Measurements from ENCODE around the gene FBXW8. TPM values are rescaled to one million over a fixed set of nuclear protein-coding genes. Genes with fewer than 3 reads are reported as not detected.

The FBXW8 gene
- total RNA-seq, 1 donor from 2014 or later, result 16.4 TPM

GRCh38 chr12:117044311-117044710, 133.6 kb downstream of the FBXW8 start:
- Histone ChIP-seq H3K4me3 (no peak overlapping the region), H3K36me3 (no peaks in the 10 kb centered on the region), H3K4me1 (peaks cover 9% of the 10 kb centered on the region), H3K27ac (no peak overlapping the region), H3K27me3 (ENCODE audit: low read depth) (no peaks in the 10 kb centered on the region), H3K9me3 (no peaks in the 10 kb centered on the region)
- no peak for TF ChIP-seq CTCF (IDR thresholded peaks at IDR 0.05)
- ATAC-seq, result no peak
- no peak for DNase-seq
- intact Hi-C loops (cut with DNase I), result no loop called here

GRCh38 chr12:117044790-117045159, 134.0 kb downstream of the FBXW8 start:
- no peak for TF ChIP-seq CTCF (IDR thresholded peaks at IDR 0.05)
- intact Hi-C loops (cut with DNase I), result no loop called here
- DNase-seq (no peak), ATAC-seq (no peak)
- H3K4me1 ChIP-seq, result peaks cover 9% of the 10 kb centered on the region
- H3K27ac ChIP-seq, result no peak overlapping the region
- no peaks in the 10 kb centered on the region for H3K9me3 ChIP-seq
- H3K36me3 ChIP-seq, result no peaks in the 10 kb centered on the region
- H3K4me3 ChIP-seq, result no peak overlapping the region
- H3K27me3 ChIP-seq (ENCODE audit: low read depth), result no peaks in the 10 kb centered on the region

GRCh38 chr12:117045160-117046010, 134.6 kb downstream of the FBXW8 start:
- Histone ChIP-seq H3K9me3 (no peaks in the 10 kb centered on the region), H3K27me3 (ENCODE audit: low read depth) (no peaks in the 10 kb centered on the region), H3K27ac (no peak overlapping the region), H3K4me1 (peaks cover 9% of the 10 kb centered on the region), H3K36me3 (no peaks in the 10 kb centered on the region), H3K4me3 (no peak overlapping the region)
- DNase-seq (no peak), ATAC-seq (peak in 1 of 2 donors; percentile 25)
- no peak for TF ChIP-seq CTCF (IDR thresholded peaks at IDR 0.05)
- intact Hi-C loops (cut with DNase I), result no loop called here

- intact Hi-C loops (cut with DNase I), result no loop called here
- no peak overlapping the region for H3K4me3 ChIP-seq
- H3K9me3 ChIP-seq, result no peaks in the 10 kb centered on the region
- peaks cover 9% of the 10 kb centered on the region for H3K4me1 ChIP-seq
- H3K27me3 ChIP-seq (ENCODE audit: low read depth), result no peaks in the 10 kb centered on the region
- TF ChIP-seq CTCF (IDR thresholded peaks at IDR 0.05), result no peak
- no peak overlapping the region for H3K27ac ChIP-seq
- DNase-seq, result no peak
- ATAC-seq, result no peak
- H3K36me3 ChIP-seq, result no peaks in the 10 kb centered on the region
Measured at GRCh38 chr12:117046011-117046369, 135.2 kb downstream of the FBXW8 start.

GRCh38 chr12:117046425-117046824, 135.7 kb downstream of the FBXW8 start:
- no peak overlapping the region for H3K4me3 ChIP-seq
- no peak overlapping the region for H3K27ac ChIP-seq
- no peaks in the 10 kb centered on the region for H3K9me3 ChIP-seq
- H3K36me3 ChIP-seq, result no peaks in the 10 kb centered on the region
- DNase-seq (no peak), ATAC-seq (no peak)
- peaks cover 9% of the 10 kb centered on the region for H3K4me1 ChIP-seq
- no peak for TF ChIP-seq CTCF (IDR thresholded peaks at IDR 0.05)
- intact Hi-C loops (cut with DNase I), result no loop called here
- no peaks in the 10 kb centered on the region for H3K27me3 ChIP-seq (ENCODE audit: low read depth)
